WTC11 (cell line): ENCODE measurements around the gene RNASE11.

Experiments
- NR3C1 ChIP-seq: sonication (generic); formaldehyde crosslinking; conservative IDR thresholded peaks from 2 replicates; pipeline ENCODE4 v1.8.1; 2023; ENCODE audit warnings: low read depth, mild to moderate bottlenecking, missing genetic modification reagents
- SMAD3 ChIP-seq: sonication (generic); formaldehyde crosslinking; IDR thresholded peaks from 2 replicates; pipeline ENCODE4 v1.8.0; 2022; ENCODE audit warnings: missing genetic modification reagents, mild to moderate bottlenecking, borderline replicate concordance
- TF ChIP-seq, protein P1 (sequence below): fragments of 200-600 bp; IDR thresholded peaks from 2 replicates; pipeline ENCODE4 v1.8.0; 2022; ENCODE audit warnings: antibody characterized with exemption
- TF ChIP-seq, protein P2 (sequence below): sonication (generic); formaldehyde crosslinking; IDR thresholded peaks from 2 replicates; pipeline ENCODE4 v1.8.0; 2022; ENCODE audit warnings: mild to moderate bottlenecking, missing genetic modification reagents

DNA sequence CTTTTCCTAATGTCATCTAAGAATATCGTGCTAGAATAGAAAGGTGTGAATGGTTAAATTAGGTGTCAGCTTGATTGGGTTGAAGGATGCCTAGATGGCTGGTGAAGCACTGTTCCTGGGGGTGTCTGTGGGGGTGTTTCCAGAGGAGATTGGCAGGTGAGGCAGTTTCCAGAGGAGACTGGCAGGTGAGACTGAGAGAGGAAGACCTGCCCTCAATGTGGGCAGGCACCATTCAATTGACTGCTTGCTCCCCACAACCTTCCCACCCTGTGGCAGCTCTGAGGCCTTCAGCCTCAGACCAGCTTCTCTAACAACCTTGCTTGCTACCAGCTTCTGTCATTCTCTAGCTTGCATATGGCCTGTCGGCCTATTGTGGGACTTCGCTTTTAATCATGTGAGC lies 36.2 kb downstream of the RNASE11 start:
- TF ChIP-seq SMAD3 (CRISPR knock-in tag) (no peak), NR3C1 (CRISPR knock-in tag) (no peak)
- TF ChIP-seq, protein P1, sequence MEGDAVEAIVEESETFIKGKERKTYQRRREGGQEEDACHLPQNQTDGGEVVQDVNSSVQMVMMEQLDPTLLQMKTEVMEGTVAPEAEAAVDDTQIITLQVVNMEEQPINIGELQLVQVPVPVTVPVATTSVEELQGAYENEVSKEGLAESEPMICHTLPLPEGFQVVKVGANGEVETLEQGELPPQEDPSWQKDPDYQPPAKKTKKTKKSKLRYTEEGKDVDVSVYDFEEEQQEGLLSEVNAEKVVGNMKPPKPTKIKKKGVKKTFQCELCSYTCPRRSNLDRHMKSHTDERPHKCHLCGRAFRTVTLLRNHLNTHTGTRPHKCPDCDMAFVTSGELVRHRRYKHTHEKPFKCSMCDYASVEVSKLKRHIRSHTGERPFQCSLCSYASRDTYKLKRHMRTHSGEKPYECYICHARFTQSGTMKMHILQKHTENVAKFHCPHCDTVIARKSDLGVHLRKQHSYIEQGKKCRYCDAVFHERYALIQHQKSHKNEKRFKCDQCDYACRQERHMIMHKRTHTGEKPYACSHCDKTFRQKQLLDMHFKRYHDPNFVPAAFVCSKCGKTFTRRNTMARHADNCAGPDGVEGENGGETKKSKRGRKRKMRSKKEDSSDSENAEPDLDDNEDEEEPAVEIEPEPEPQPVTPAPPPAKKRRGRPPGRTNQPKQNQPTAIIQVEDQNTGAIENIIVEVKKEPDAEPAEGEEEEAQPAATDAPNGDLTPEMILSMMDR: no peak
- TF ChIP-seq, protein P2, sequence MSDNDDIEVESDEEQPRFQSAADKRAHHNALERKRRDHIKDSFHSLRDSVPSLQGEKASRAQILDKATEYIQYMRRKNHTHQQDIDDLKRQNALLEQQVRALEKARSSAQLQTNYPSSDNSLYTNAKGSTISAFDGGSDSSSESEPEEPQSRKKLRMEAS (CRISPR knock-in tag): no peak
